CD14-positive monocyte (primary cell): Measurements from ENCODE around the gene GRIN1. TPM values are rescaled to one million over a fixed set of nuclear protein-coding genes. Genes with fewer than 3 reads are reported as not detected.

Source experiments
- DNase-seq, 3 donors: peaks; one replicate each; pipeline ENCODE4 v3.0.0-alpha.2; 2011 to 2022
- H2AFZ ChIP-seq: 2 replicates; pipeline ENCODE4 v1.6.0; 2012; ENCODE audit warnings: mild to moderate bottlenecking, low read depth, low read length, inconsistent platforms; ENCODE audit not compliant: insufficient read depth, poor library complexity, severe bottlenecking
- H3K27ac ChIP-seq, 2 donors: 1 replicate in 1 of 2; 2 replicates in 1 of 2; pipeline ENCODE4 v1.5.1; 2012 to 2013; ENCODE audit warnings: low read length in 2 of 2, control low read depth in 1 of 2, inconsistent platforms in 1 of 2, low read depth in 1 of 2, mild to moderate bottlenecking in 1 of 2
- H3K27me3 ChIP-seq, 2 donors: one replicate each; pipeline versions ENCODE4 v1.6.0 to v1.6.1; 2011 to 2013; ENCODE audit warnings: low read length in 2 of 2; ENCODE audit not compliant: control insufficient read depth in 2 of 2, insufficient read depth in 2 of 2
- H3K36me3 ChIP-seq, 2 donors: replicated peaks in 1 of 2; 1 replicate in 1 of 2; 2 replicates in 1 of 2; pipeline versions ENCODE4 v1.5.1 to v1.6.1; 2012 to 2013; ENCODE audit warnings: low read length in 2 of 2, control low read depth in 1 of 2, inconsistent platforms in 1 of 2, mild to moderate bottlenecking in 1 of 2; ENCODE audit not compliant: insufficient read depth in 2 of 2, control insufficient read depth in 1 of 2
- H3K4me1 ChIP-seq, 2 donors: 1 replicate in 1 of 2; 2 replicates in 1 of 2; pipeline versions ENCODE4 v1.5.1 to v1.6.1; 2012 to 2013; ENCODE audit warnings: low read length in 2 of 2, control low read depth in 1 of 2, inconsistent platforms in 1 of 2, mild to moderate bottlenecking in 1 of 2, moderate library complexity in 1 of 2; ENCODE audit not compliant: insufficient read depth in 2 of 2, control insufficient read depth in 1 of 2
- H3K4me2 ChIP-seq: replicated peaks from 2 replicates; pipeline ENCODE3; 2012; ENCODE audit warnings: low read length, moderate library complexity, mild to moderate bottlenecking; ENCODE audit not compliant: poor library complexity, severe bottlenecking; ENCODE audit errors: extremely low read depth
- H3K4me3 ChIP-seq, 3 experiments: fragments of 200-600 bp in 1 of 3; sonication (generic) in 1 of 3; replicated peaks in 1 of 3; 1 replicate in 2 of 3; 2 replicates in 1 of 3; pipeline ENCODE4 v1.5.1; 2011 to 2013; ENCODE audit warnings: low read length in 3 of 3, mild to moderate bottlenecking in 3 of 3, control low read depth in 2 of 3, low read depth in 2 of 3, inconsistent platforms in 1 of 3, moderate library complexity in 1 of 3
- H3K79me2 ChIP-seq: 2 replicates; pipeline ENCODE4 v1.6.0; 2012; ENCODE audit warnings: mild to moderate bottlenecking, control low read depth, inconsistent platforms, low read length, moderate library complexity; ENCODE audit not compliant: insufficient read depth
- H3K9ac ChIP-seq: 2 replicates; pipeline ENCODE4 v1.6.0; 2017; ENCODE audit warnings: low read length, mild to moderate bottlenecking; ENCODE audit not compliant: insufficient read depth, poor library complexity, severe bottlenecking
- H3K9me3 ChIP-seq, 2 donors: replicated peaks in 1 of 2; 1 replicate in 1 of 2; 2 replicates in 1 of 2; pipeline versions ENCODE4 v1.5.1 to v1.6.1; 2012 to 2013; ENCODE audit warnings: low read length in 2 of 2, control low read depth in 1 of 2; ENCODE audit not compliant: control insufficient read depth in 1 of 2, insufficient read depth in 1 of 2
- H4K20me1 ChIP-seq: 2 replicates; pipeline ENCODE4 v1.6.0; 2012; ENCODE audit warnings: mild to moderate bottlenecking, low read length, control low read depth, moderate library complexity; ENCODE audit not compliant: insufficient read depth
- H3K27ac Mint-ChIP-seq, 7 donors: one replicate each; pipeline ENCODE4 v1.8.0; 2020; ENCODE audit warnings: mild to moderate bottlenecking in 7 of 7, mixed read lengths in 7 of 7, moderate library complexity in 6 of 7, inconsistent platforms in 2 of 7
- H3K27me3 Mint-ChIP-seq, 3 donors: one replicate each; pipeline ENCODE4 v1.8.0; 2021 to 2022; ENCODE audit warnings: low read depth in 3 of 3, mild to moderate bottlenecking in 3 of 3, mixed read lengths in 3 of 3, moderate library complexity in 3 of 3, inconsistent platforms in 1 of 3
- H3K36me3 Mint-ChIP-seq, 2 donors: one replicate each; pipeline ENCODE4 v1.8.0; 2020; ENCODE audit warnings: mixed read lengths in 2 of 2, inconsistent platforms in 1 of 2, mild to moderate bottlenecking in 1 of 2
- H3K4me1 Mint-ChIP-seq: one replicate; pipeline ENCODE4 v1.8.0; 2020; ENCODE audit warnings: mild to moderate bottlenecking, mixed read lengths
- H3K4me3 Mint-ChIP-seq, 2 donors: one replicate each; pipeline ENCODE4 v1.8.0; 2020; ENCODE audit warnings: mild to moderate bottlenecking in 2 of 2, mixed read lengths in 2 of 2, moderate library complexity in 1 of 2
- H3K9me3 Mint-ChIP-seq, 7 donors: one replicate each; pipeline ENCODE4 v1.8.0; 2020 to 2022; ENCODE audit warnings: mixed read lengths in 7 of 7, mild to moderate bottlenecking in 6 of 7, moderate library complexity in 6 of 7, inconsistent platforms in 2 of 7
- WGBS: methylation state at CpG from one replicate; pipeline ENCODE4 v1.1.5; 2013; ENCODE audit warnings: missing lambda C conversion rate; ENCODE audit not compliant: insufficient coverage; 5-methylcytosine and 5-hydroxymethylcytosine counted together
- intact Hi-C, 2 donors: fragments of 100-400 bp; cut with micrococcal nuclease; formaldehyde crosslinking; loops; one replicate each; pipeline versions ENCODE4 v1.15.0 to v1.15.1; 2023
- polyA plus RNA-seq, 3 donors: library from polyadenylated mRNA; depleted of rRNA in 1 of 3; unstranded in 2 of 3; stranded (reverse) in 1 of 3; fragments of 300-500 nt in 2 of 3; fragments of >200 nt in 1 of 3; fragmentation: Illumina TruSeq in 2 of 3; gene quantifications; 1 replicate in 2 of 3; 2 replicates in 1 of 3; pipeline ENCODE4 v1.2.3, GENCODE V29; 2012 to 2021
- TF ChIP-seq, protein P1 (sequence below): fragments of 200-600 bp; IDR thresholded peaks from one replicate; pipeline ENCODE4 v1.8.0; 2022; ENCODE audit warnings: antibody characterized with exemption, mild to moderate bottlenecking

Gene GRIN1
- polyA plus RNA-seq, 3 donors, result not detected

- peaks cover 21% of the 10 kb centered on the region for H4K20me1 ChIP-seq
- peaks cover 0 to 4% (median 0%) of the 10 kb centered on the region in 3 donors for H3K27me3 Mint-ChIP-seq
- H3K27ac ChIP-seq, result no peak overlapping the region
- intact Hi-C loops, result no loop called here
- peaks cover 0 to 4% of the 10 kb centered on the region in 2 donors for H3K27me3 ChIP-seq
- H3K9me3 Mint-ChIP-seq, result no peaks in the 10 kb centered on the region
- H3K27ac Mint-ChIP-seq, result no peak overlapping the region
- no peak overlapping the region for H3K9ac ChIP-seq
- H3K9me3 ChIP-seq, result no peaks in the 10 kb centered on the region
- no peak for DNase-seq
- peaks cover 0 to 2% of the 10 kb centered on the region in 2 donors for H3K36me3 ChIP-seq
- H3K4me3 Mint-ChIP-seq, result no peak overlapping the region
- H3K79me2 ChIP-seq, result peaks cover 26% of the 10 kb centered on the region
- WGBS, result 94% methylated on average over 19 of the region's 19 CpGs
- H2AFZ ChIP-seq, result no peak overlapping the region
- H3K4me1 Mint-ChIP-seq, result peaks cover 31% of the 10 kb centered on the region
- TF ChIP-seq, protein P1, sequence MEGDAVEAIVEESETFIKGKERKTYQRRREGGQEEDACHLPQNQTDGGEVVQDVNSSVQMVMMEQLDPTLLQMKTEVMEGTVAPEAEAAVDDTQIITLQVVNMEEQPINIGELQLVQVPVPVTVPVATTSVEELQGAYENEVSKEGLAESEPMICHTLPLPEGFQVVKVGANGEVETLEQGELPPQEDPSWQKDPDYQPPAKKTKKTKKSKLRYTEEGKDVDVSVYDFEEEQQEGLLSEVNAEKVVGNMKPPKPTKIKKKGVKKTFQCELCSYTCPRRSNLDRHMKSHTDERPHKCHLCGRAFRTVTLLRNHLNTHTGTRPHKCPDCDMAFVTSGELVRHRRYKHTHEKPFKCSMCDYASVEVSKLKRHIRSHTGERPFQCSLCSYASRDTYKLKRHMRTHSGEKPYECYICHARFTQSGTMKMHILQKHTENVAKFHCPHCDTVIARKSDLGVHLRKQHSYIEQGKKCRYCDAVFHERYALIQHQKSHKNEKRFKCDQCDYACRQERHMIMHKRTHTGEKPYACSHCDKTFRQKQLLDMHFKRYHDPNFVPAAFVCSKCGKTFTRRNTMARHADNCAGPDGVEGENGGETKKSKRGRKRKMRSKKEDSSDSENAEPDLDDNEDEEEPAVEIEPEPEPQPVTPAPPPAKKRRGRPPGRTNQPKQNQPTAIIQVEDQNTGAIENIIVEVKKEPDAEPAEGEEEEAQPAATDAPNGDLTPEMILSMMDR, result no peak
- H3K4me2 ChIP-seq, result peak overlapping the region; percentile 0
- peaks cover 0 to 2% of the 10 kb centered on the region in 2 donors for H3K36me3 Mint-ChIP-seq
- no peak overlapping the region for H3K4me3 ChIP-seq
- peaks cover 28 to 37% of the 10 kb centered on the region in 2 donors for H3K4me1 ChIP-seq
Observed at GRCh38 chr9:137198051-137198901, 59.3 kb downstream of the GRIN1 start.

GRCh38 chr9:137198902-137199283 lies 59.9 kb downstream of the GRIN1 start:
- Histone ChIP-seq H3K9ac (no peak overlapping the region), H3K79me2 (peaks cover 31% of the 10 kb centered on the region)

More at GRCh38 chr9:137198902-137199283, 59.9 kb downstream of the GRIN1 start:
- WGBS, result 86% methylated on average over 7 of the region's 11 CpGs
- H3K9me3 ChIP-seq, result no peaks in the 10 kb centered on the region
- no peak overlapping the region for H3K4me3 Mint-ChIP-seq
- no peak overlapping the region for H3K27ac ChIP-seq
- intact Hi-C loops, result no loop called here
- peak overlapping the region; percentile 0 for H3K4me2 ChIP-seq
- peaks cover 0 to 2% of the 10 kb centered on the region in 2 donors for H3K36me3 ChIP-seq
- peaks cover 32% of the 10 kb centered on the region for H3K4me1 Mint-ChIP-seq
- TF ChIP-seq, protein P1, result no peak
- DNase-seq, result no peak
- H3K4me1 ChIP-seq, result peaks cover 28 to 41% of the 10 kb centered on the region in 2 donors
- peaks cover 21% of the 10 kb centered on the region for H4K20me1 ChIP-seq
- peaks cover 0 to 2% of the 10 kb centered on the region in 2 donors for H3K36me3 Mint-ChIP-seq
- peaks cover 0 to 4% of the 10 kb centered on the region in 2 donors for H3K27me3 ChIP-seq
- H3K27ac Mint-ChIP-seq, result no peak overlapping the region
- H3K4me3 ChIP-seq, result peak overlapping the region in 1 of 3 experiments; percentile 41
- H2AFZ ChIP-seq, result no peak overlapping the region
- no peaks in the 10 kb centered on the region for H3K9me3 Mint-ChIP-seq
- H3K27me3 Mint-ChIP-seq, result peaks cover 0 to 4% (median 0%) of the 10 kb centered on the region in 3 donors
